GM18873 (cell line): ENCODE measurements around the gene C2orf69.
"Not testable (repeated sequence)": the region's sequence is repeated elsewhere in the genome, so short reads cannot be mapped to it uniquely, and the experiment has no call there.

Experiments used
- ATAC-seq: cut with Tn5 transposase; IDR thresholded peaks from one replicate; pipeline ENCODE4 v1.9.1; 2021; ENCODE audit warnings: mild to moderate bottlenecking, moderate library complexity, moderate number of reproducible peaks; ENCODE audit not compliant: unreplicated experiment, low FRiP score

The C2orf69 gene

DNA sequence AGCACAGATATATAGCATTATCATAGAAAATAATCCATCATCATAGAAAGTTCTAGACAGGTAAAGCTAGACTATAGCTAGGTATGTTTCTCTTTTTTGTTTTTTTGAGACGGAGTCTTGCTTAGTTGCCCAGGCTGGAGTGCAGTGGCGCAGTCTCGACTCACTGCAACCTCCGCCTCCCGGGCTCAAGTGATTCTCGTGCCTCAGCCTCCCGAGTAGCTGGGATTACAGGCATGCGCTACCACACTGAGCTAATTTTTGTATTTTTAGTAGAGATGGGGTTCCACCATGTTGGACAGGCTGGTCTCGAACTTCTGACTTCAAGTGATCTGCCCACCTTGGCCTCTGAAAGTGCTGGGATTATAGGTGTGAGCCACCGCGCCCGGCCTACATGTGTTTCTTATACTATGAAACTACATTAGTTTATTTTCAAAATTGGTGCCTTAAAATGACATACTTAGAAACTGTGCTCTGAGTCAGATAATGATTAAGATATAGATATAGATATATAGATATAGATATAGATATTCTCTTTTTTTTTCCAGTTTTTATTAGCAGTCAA is 1.5 kb downstream of the C2orf69 start:
- ATAC-seq = not testable (repeated sequence)

GRCh38 chr2:199914372-199914958 is 3.4 kb downstream of the C2orf69 start:
- ATAC-seq = no peak

- no peak for ATAC-seq
Observed at GRCh38 chr2:199916980-199917379, 5.9 kb downstream of the C2orf69 start.

DNA sequence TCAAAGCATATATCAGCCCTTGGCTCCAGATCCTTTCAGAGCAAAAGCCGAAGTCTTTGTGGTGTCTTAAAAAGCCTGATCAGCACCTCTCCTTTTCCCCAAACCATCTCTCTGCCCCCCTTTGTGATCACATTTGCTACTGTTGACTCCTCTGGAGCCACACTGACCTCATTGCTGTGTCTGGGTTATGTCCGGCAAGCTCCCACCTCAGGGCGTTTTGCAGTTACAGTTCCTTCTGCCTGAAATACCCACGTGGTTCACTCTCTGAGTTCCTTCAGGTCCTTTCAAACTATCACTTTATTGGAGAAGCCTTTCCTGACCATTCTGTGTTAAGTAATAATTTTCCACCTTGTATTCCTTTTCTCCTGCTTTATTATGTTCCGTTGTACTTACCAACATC is 11.8 kb downstream of the C2orf69 start:
- no peak for ATAC-seq

- no peak for ATAC-seq
Observed at GRCh38 chr2:199923924-199924323, 12.8 kb downstream of the C2orf69 start.

DNA sequence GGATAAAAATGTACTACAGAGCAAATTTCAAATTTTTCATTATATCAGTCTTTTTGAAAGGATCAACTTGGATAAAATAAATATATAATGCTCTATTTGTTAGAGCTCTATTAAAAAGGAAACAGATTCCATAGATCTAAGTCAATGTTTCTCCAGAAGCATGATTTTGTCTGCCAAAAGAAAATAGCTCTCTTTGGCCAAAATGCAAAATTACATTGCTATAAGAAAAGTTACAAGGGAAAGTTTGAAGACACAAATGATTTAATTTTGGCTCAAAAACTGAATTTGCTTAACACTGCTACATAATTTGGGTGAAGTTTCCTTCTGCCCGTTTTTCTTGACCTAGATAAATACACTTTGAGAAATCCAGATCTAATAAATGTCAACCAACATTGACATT is 15.7 kb downstream of the C2orf69 start:
- ATAC-seq = no peak

GRCh38 chr2:199928226-199928625 is 17.1 kb downstream of the C2orf69 start:
- no peak for ATAC-seq

DNA sequence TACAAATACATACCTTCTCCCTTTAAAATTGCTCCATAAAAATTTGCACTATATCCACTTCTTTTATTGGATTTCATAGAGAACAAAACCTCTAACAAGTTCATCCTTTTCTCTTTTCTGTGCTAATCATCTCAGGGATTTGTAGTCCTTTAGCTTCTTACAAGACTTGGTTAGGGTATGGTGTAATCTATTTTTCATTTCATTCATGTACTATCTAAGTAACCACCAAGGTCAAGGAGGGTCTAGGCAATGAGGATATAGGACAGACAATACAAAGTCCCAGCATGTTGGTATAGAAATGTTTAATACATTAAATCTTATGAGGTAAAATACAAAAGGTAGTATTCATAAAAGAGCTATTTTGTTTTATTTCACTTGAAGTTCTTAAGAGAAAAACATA is 17.5 kb downstream of the C2orf69 start:
- no peak for ATAC-seq

GRCh38 chr2:199929262-199929661 is 18.2 kb downstream of the C2orf69 start:
- no peak for ATAC-seq

- no peak for ATAC-seq
Observed at GRCh38 chr2:199932312-199932855, 21.3 kb downstream of the C2orf69 start.

GRCh38 chr2:199933466-199933865 is 22.4 kb downstream of the C2orf69 start:
- ATAC-seq = no peak

GRCh38 chr2:199936554-199936953 is 25.5 kb downstream of the C2orf69 start:
- no peak for ATAC-seq

GRCh38 chr2:199940373-199940772 is 29.3 kb downstream of the C2orf69 start:
- ATAC-seq = no peak

DNA sequence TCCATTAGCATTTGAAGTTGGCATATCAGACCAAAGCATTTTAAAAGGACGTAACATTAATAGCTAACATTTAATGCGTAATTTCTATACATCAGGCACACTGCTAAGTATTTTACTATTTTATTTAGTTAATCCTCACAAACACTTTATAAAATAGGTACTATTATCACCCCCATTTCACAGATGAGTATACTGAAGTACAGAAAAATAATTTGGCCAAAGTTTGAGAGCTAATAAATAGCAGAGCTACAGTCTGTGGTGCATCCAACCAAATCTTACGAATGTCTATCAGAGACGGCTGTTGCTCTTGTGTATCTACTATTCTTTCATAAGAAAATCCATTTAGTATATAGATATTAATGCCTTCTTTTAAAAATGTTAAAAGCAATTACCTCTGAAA is 32.3 kb downstream of the C2orf69 start:
- ATAC-seq = no peak

DNA sequence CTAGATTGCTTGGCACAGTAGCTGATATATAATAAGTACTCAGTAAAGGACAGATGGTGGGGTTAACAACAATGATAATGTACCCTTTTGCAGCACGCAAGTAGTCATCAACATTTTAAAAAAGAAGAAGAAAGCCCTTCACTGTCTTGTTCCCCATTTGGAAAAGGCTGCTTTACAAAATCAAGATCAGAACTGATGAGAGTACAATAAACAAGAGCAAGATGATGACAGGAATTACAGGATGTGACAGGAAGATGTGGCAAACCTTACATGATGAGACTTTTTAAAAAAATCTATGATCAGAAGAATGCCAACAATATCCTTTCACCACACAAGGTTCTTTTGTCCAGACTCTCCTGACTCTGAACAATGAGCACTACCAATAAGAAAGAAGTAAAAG is 35.1 kb downstream of the C2orf69 start:
- ATAC-seq = no peak

GRCh38 chr2:199946836-199947235 is 35.7 kb downstream of the C2orf69 start:
- no peak for ATAC-seq

GRCh38 chr2:199950396-199950795 is 39.3 kb downstream of the C2orf69 start:
- ATAC-seq = no peak

DNA sequence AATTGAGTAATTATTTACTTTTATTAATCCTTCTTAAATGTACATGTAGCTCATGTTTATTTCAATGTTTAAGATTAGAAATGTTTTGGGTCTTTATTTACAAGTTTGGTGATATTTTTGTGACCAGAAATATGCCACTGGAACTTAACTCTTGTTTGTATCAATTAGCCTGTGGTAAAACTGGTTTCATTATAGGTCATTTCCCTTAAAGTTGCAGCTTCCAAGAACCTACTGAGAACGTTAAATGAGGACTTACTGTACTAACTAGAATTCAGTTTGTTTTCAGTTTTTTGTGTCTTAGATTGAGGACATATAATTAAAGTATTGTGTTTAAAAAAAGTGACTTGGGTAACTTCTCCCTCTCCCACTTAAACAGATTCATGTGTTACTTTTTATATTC is 39.9 kb downstream of the C2orf69 start:
- no peak for ATAC-seq

- peak; percentile 28 for ATAC-seq
Observed at GRCh38 chr2:199955007-199955338, 43.9 kb downstream of the C2orf69 start.

- peak; percentile 81 for ATAC-seq
Observed at GRCh38 chr2:199955339-199956061, 44.4 kb downstream of the C2orf69 start, which contains the start of the genes MAIP1 and TYW5. MAIP1 (plus strand) TSS chr2:199955582; CDS start chr2:199955799, 217 bp downstream. TYW5 (minus strand) TSS chr2:199955491; CDS start chr2:199955470, 21 bp downstream.

DNA sequence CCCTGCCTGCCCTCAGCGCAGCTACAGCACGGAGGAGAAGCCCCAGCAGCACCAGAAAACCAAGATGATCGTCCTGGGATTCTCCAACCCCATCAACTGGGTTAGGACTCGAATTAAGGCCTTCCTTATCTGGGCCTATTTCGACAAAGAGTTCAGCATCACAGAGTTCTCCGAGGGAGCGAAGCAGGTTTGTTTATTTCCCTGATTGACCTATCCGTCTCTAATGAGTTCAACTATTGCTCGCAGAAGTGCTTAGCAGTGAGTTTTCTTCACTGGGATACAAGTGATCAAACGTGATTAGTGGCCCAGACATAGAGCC is 44.9 kb downstream of the C2orf69 start:
- no peak for ATAC-seq

DNA sequence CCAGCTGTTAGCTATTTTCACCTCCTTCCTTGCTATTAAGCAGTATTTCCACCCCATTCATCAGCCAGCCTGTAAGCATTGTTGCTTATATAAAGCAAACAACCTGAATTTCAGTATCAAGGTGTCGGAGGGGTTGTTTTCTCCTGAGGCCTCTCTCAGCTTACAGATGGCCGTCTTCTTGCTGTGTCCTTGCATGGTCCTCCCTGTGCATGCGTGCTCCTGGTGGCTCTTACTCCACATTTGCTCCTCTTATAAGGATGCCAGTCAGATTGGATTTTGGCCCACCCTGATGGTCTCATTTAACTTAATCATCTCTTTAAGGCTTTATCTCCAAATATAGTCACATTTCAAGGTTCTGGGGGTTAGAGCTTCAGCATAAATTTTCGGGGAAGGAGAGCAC is 46.9 kb downstream of the C2orf69 start:
- no peak for ATAC-seq
